WTC11 (cell line): ENCODE results near the gene IL36RN.

Source experiments
- TF ChIP-seq, protein P1 (sequence below): sonication (generic); formaldehyde crosslinking; IDR thresholded peaks from 2 replicates; pipeline ENCODE4 v1.8.1; 2022; ENCODE audit warnings: low read depth, mild to moderate bottlenecking, moderate library complexity, missing genetic modification reagents, borderline replicate concordance
- TF ChIP-seq, protein P2 (sequence below): fragments of 200-600 bp; IDR thresholded peaks from 2 replicates; pipeline ENCODE4 v1.8.0; 2022; ENCODE audit warnings: antibody characterized with exemption
- TF ChIP-seq, protein P3 (sequence below): sonication (generic); formaldehyde crosslinking; IDR thresholded peaks from 2 replicates; pipeline ENCODE4 v1.8.1; 2022; ENCODE audit warnings: mild to moderate bottlenecking, missing genetic modification reagents, moderate library complexity, borderline replicate concordance

DNA sequence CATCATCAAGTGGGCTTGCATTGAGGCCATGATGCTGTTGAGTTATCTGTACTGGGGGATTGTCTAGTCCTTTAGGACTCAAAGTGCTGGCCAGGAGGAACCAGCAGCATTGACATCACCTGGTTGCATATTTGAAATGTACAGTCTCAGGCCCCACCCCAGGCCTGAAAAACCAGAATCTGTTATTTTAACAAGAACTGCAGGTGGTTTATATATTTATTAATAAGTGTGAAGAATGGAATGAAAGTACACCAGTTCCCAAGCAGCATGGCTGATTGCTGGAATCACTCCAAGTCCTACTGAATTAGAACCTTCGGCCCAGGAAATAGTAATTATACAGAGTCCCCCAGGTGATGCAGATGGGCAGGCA is 11.6 kb downstream of the IL36RN start:
- TF ChIP-seq, protein P1, sequence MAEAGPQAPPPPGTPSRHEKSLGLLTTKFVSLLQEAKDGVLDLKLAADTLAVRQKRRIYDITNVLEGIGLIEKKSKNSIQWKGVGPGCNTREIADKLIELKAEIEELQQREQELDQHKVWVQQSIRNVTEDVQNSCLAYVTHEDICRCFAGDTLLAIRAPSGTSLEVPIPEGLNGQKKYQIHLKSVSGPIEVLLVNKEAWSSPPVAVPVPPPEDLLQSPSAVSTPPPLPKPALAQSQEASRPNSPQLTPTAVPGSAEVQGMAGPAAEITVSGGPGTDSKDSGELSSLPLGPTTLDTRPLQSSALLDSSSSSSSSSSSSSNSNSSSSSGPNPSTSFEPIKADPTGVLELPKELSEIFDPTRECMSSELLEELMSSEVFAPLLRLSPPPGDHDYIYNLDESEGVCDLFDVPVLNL (CRISPR knock-in tag) = no peak
- TF ChIP-seq, protein P2, sequence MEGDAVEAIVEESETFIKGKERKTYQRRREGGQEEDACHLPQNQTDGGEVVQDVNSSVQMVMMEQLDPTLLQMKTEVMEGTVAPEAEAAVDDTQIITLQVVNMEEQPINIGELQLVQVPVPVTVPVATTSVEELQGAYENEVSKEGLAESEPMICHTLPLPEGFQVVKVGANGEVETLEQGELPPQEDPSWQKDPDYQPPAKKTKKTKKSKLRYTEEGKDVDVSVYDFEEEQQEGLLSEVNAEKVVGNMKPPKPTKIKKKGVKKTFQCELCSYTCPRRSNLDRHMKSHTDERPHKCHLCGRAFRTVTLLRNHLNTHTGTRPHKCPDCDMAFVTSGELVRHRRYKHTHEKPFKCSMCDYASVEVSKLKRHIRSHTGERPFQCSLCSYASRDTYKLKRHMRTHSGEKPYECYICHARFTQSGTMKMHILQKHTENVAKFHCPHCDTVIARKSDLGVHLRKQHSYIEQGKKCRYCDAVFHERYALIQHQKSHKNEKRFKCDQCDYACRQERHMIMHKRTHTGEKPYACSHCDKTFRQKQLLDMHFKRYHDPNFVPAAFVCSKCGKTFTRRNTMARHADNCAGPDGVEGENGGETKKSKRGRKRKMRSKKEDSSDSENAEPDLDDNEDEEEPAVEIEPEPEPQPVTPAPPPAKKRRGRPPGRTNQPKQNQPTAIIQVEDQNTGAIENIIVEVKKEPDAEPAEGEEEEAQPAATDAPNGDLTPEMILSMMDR = no peak
- TF ChIP-seq, protein P3, sequence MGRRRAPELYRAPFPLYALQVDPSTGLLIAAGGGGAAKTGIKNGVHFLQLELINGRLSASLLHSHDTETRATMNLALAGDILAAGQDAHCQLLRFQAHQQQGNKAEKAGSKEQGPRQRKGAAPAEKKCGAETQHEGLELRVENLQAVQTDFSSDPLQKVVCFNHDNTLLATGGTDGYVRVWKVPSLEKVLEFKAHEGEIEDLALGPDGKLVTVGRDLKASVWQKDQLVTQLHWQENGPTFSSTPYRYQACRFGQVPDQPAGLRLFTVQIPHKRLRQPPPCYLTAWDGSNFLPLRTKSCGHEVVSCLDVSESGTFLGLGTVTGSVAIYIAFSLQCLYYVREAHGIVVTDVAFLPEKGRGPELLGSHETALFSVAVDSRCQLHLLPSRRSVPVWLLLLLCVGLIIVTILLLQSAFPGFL (CRISPR knock-in tag) = no peak
